Natural killer cell (primary cell): ENCODE data around the gene GALNT13. TPM values are rescaled to one million over a fixed set of nuclear protein-coding genes. Genes with fewer than 3 reads are reported as not detected.

Experiments used
- ATAC-seq, 3 donors: fragments of 150-1000 bp in 2 of 3; fragments of 200-7000 bp in 1 of 3; cut with Tn5 transposase; 1 replicate in 1 of 3; 2 replicates in 2 of 3; pipeline ENCODE4 v1.10.0; 2021; ENCODE audit warnings: mild to moderate bottlenecking in 2 of 3, moderate library complexity in 2 of 3
- DNase-seq, 2 donors: peaks; one replicate each; pipeline versions ENCODE4 v3.0.0 to v3.0.0-alpha.2; 2013 to 2021; ENCODE audit warnings: mixed read lengths in 1 of 2
- H3K27ac ChIP-seq: one replicate; pipeline ENCODE4 v1.5.1; 2013; ENCODE audit warnings: mild to moderate bottlenecking, low read length
- H3K27me3 ChIP-seq: one replicate; pipeline ENCODE4 v1.6.1; 2013; ENCODE audit warnings: low read length; ENCODE audit not compliant: control insufficient read depth, insufficient read depth
- H3K36me3 ChIP-seq: one replicate; pipeline ENCODE4 v1.6.1; 2013; ENCODE audit warnings: low read length; ENCODE audit not compliant: control insufficient read depth, insufficient read depth
- H3K4me1 ChIP-seq: one replicate; pipeline ENCODE4 v1.6.1; 2013; ENCODE audit warnings: low read length; ENCODE audit not compliant: control insufficient read depth, insufficient read depth
- H3K4me3 ChIP-seq: one replicate; pipeline ENCODE4 v1.5.1; 2013; ENCODE audit warnings: low read length
- H3K9me3 ChIP-seq: one replicate; pipeline ENCODE4 v1.6.1; 2013; ENCODE audit warnings: low read length; ENCODE audit not compliant: control insufficient read depth, insufficient read depth
- H3K27ac Mint-ChIP-seq, 2 donors: one replicate each; pipeline ENCODE4 v1.8.0; 2022; ENCODE audit warnings: mild to moderate bottlenecking in 2 of 2, mixed read lengths in 2 of 2, moderate library complexity in 1 of 2
- H3K27me3 Mint-ChIP-seq, 2 donors: one replicate each; pipeline ENCODE4 v1.8.0; 2022; ENCODE audit warnings: low read depth in 2 of 2, mixed read lengths in 2 of 2
- H3K36me3 Mint-ChIP-seq: one replicate; pipeline ENCODE4 v1.8.0; 2022; ENCODE audit warnings: mixed read lengths
- H3K4me1 Mint-ChIP-seq, 2 donors: one replicate each; pipeline ENCODE4 v1.8.0; 2022; ENCODE audit warnings: mixed read lengths in 2 of 2
- H3K4me3 Mint-ChIP-seq: one replicate; pipeline ENCODE4 v1.8.0; 2022; ENCODE audit warnings: mild to moderate bottlenecking, moderate library complexity, mixed read lengths
- H3K9me3 Mint-ChIP-seq, 2 donors: one replicate each; pipeline ENCODE4 v1.8.0; 2022; ENCODE audit warnings: mixed read lengths in 2 of 2
- CTCF ChIP-seq: fragments of 200-600 bp; IDR thresholded peaks from one replicate; pipeline ENCODE4 v1.8.0; 2022; ENCODE audit warnings: antibody characterized with exemption
- WGBS: methylation state at CpG from one replicate; pipeline ENCODE4 v1.1.7; 2013; ENCODE audit warnings: missing lambda C conversion rate; ENCODE audit not compliant: insufficient coverage; 5-methylcytosine and 5-hydroxymethylcytosine counted together
- intact Hi-C: fragments of 100-400 bp; cut with micrococcal nuclease; formaldehyde crosslinking; loops from one replicate; pipeline ENCODE4 v1.14.2; 2022
- total RNA-seq, 4 donors: library from RNA; stranded (reverse); fragments of 120-200 nt in 1 of 4; gene quantifications; one replicate each; pipeline versions ENCODE4 v1.2.3 to v1.2.4, GENCODE V29; 2013 to 2022

Gene GALNT13
- total RNA-seq, 3 donors from 2014 or later (not counting 1 experiment from before 2014, with no cell fraction given), result not detected

GRCh38 chr2:154133823-154134222 is 262.1 kb downstream of the GALNT13 start:
- peaks cover 10 to 26% of the 10 kb centered on the region in 2 donors for H3K9me3 Mint-ChIP-seq
- Histone ChIP-seq H3K4me3 (no peak overlapping the region), H3K9me3 (no peaks in the 10 kb centered on the region), H3K27me3 (no peaks in the 10 kb centered on the region), H3K36me3 (no peaks in the 10 kb centered on the region), H3K4me1 (no peaks in the 10 kb centered on the region), H3K27ac (no peak overlapping the region)
- WGBS, result 77% methylated on average over 3 of the region's 3 CpGs
- H3K36me3 Mint-ChIP-seq, result no peaks in the 10 kb centered on the region
- no peak overlapping the region for H3K27ac Mint-ChIP-seq
- intact Hi-C loops, result no loop called here
- TF ChIP-seq CTCF, result no peak
- DNase-seq, result no peak
- no peaks in the 10 kb centered on the region for H3K27me3 Mint-ChIP-seq
- ATAC-seq, result no peak
- H3K4me3 Mint-ChIP-seq, result no peak overlapping the region
- no peaks in the 10 kb centered on the region for H3K4me1 Mint-ChIP-seq

- Mint-ChIP-seq H3K36me3 (no peaks in the 10 kb centered on the region), H3K27me3 (no peaks in the 10 kb centered on the region), H3K9me3 (peaks cover 2 to 15% of the 10 kb centered on the region in 2 donors), H3K4me3 (no peak overlapping the region), H3K27ac (no peak overlapping the region), H3K4me1 (no peaks in the 10 kb centered on the region)
- Histone ChIP-seq H3K27ac (no peak overlapping the region), H3K36me3 (no peaks in the 10 kb centered on the region), H3K27me3 (no peaks in the 10 kb centered on the region), H3K4me3 (no peak overlapping the region), H3K4me1 (no peaks in the 10 kb centered on the region), H3K9me3 (no peaks in the 10 kb centered on the region)
- TF ChIP-seq CTCF, result no peak
- WGBS, result 91% methylated on average over 4 of the region's 4 CpGs
- intact Hi-C loops, result no loop called here
- ATAC-seq (no peak), DNase-seq (no peak)
Measured at GRCh38 chr2:154140249-154141025, 268.7 kb downstream of the GALNT13 start.

DNA sequence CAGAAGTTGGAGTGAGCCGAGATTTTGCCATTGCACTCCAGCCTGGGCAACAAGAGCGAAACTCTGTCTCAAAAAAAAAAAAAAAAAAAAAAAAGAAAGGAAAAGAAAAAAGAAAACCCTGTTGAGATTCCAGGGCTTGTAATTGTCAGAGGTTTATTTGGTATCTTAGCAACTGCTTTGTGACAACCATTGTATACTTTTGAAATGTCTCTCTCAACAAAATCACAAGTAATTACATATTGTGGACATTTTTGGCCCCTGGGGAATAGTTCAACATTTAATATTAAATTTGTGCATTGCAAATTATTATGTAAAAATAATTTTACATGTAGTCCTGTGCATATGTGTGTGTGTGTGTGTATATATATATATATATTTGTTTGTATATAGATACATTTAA is 270.8 kb downstream of the GALNT13 start:
- Histone ChIP-seq H3K27ac (no peak overlapping the region), H3K4me3 (no peak overlapping the region), H3K27me3 (no peaks in the 10 kb centered on the region), H3K36me3 (no peaks in the 10 kb centered on the region), H3K4me1 (no peaks in the 10 kb centered on the region), H3K9me3 (no peaks in the 10 kb centered on the region)
- Mint-ChIP-seq H3K27ac (no peak overlapping the region), H3K36me3 (no peaks in the 10 kb centered on the region), H3K27me3 (no peaks in the 10 kb centered on the region), H3K9me3 (peaks cover 6 to 8% of the 10 kb centered on the region in 2 donors), H3K4me3 (no peak overlapping the region), H3K4me1 (no peaks in the 10 kb centered on the region)
- no peak for DNase-seq
- intact Hi-C loops, result no loop called here
- no peak for TF ChIP-seq CTCF
- ATAC-seq, result no peak
- 65% methylated on average over 2 of the region's 2 CpGs for WGBS

GRCh38 chr2:154143105-154143504 is 271.4 kb downstream of the GALNT13 start:
- Mint-ChIP-seq H3K27me3 (no peaks in the 10 kb centered on the region), H3K4me3 (no peak overlapping the region), H3K9me3 (peaks cover 5 to 6% of the 10 kb centered on the region in 2 donors), H3K36me3 (no peaks in the 10 kb centered on the region), H3K4me1 (no peaks in the 10 kb centered on the region), H3K27ac (no peak overlapping the region)
- Histone ChIP-seq H3K27me3 (no peaks in the 10 kb centered on the region), H3K27ac (no peak overlapping the region), H3K9me3 (no peaks in the 10 kb centered on the region), H3K4me1 (no peaks in the 10 kb centered on the region), H3K36me3 (no peaks in the 10 kb centered on the region), H3K4me3 (no peak overlapping the region)
- intact Hi-C loops, result no loop called here
- ATAC-seq (no peak), DNase-seq (no peak)
- 90% methylated on average over 3 of the region's 4 CpGs for WGBS
- no peak for TF ChIP-seq CTCF
